Gastroesophageal sphincter (tissue), 3 donors: ENCODE data around the gene FAM135A.
"Not testable (repeated sequence)": the region's sequence is repeated elsewhere in the genome, so short reads cannot be mapped to it uniquely, and the experiment has no call there.

ENCODE experiments used
- CTCF ChIP-seq, 4 experiments: fragments of 200-600 bp in 2 of 4; fragments of 450-650 bp in 2 of 4; sonication (generic) in 1 of 4; IDR thresholded peaks; one replicate each; pipeline ENCODE4 v1.5.1; 2017 to 2019; ENCODE audit warnings: antibody characterized with exemption in 4 of 4, mild to moderate bottlenecking in 2 of 4, moderate library complexity in 2 of 4
- POLR2AphosphoS5 ChIP-seq: sonication (generic); formaldehyde crosslinking; IDR thresholded peaks from one replicate; pipeline ENCODE4 v1.6.1; 2017; ENCODE audit warnings: antibody characterized with exemption

GRCh38 chr6:70552286-70552940, 139.1 kb downstream of the FAM135A start:
- TF ChIP-seq CTCF (IDR thresholded peaks at IDR 0.05); POLR2AphosphoS5: not testable (repeated sequence)
